Gastrocnemius medialis (tissue), 4 donors: ENCODE measurements around the gene ACSL6.

Source experiments
- CTCF ChIP-seq, 5 experiments: fragments of 450-650 bp in 3 of 5; fragments of 200-600 bp in 2 of 5; sonication (generic) in 2 of 5; IDR thresholded peaks in 4 of 5; conservative IDR thresholded peaks in 1 of 5; 1 replicate in 4 of 5; 2 replicates in 1 of 5; pipeline ENCODE4 v1.5.1; 2016 to 2019; ENCODE audit warnings: antibody characterized with exemption in 5 of 5, mild to moderate bottlenecking in 3 of 5, moderate library complexity in 3 of 5
- POLR2A ChIP-seq, 2 donors: fragments of 450-650 bp; IDR thresholded peaks; one replicate each; pipeline ENCODE4 v1.6.1; 2017; ENCODE audit warnings: antibody characterized with exemption in 2 of 2, mild to moderate bottlenecking in 2 of 2, moderate library complexity in 2 of 2

- no peak for TF ChIP-seq POLR2A (IDR thresholded peaks at IDR 0.05)
- no peak for TF ChIP-seq CTCF (IDR thresholded peaks at IDR 0.05 in 4 of 5, conservative IDR thresholded peaks at IDR 0.05 in 1 of 5)
Observed at GRCh38 chr5:131997727-131998117, 13.7 kb downstream of the ACSL6 start.
